Stromal cell of bone marrow (primary cell): ENCODE results near the gene TPTE.
"Not testable (repeated sequence)": the region's sequence is repeated elsewhere in the genome, so short reads cannot be mapped to it uniquely, and the experiment has no call there.

ENCODE experiments used
- DNase-seq: peaks from one replicate; pipeline ENCODE4 v3.0.0-alpha.2; 2012; ENCODE audit warnings: low read depth

The TPTE gene

GRCh38 chr21:10521091-10521598, at the start of gene TPTE:
Gene TPTE (plus strand): TSS chr21:10521583. CDS start chr21:10538724, 17,141 bp downstream.
- DNase-seq: no peak

- DNase-seq: not testable (repeated sequence)
Measured at GRCh38 chr21:10471999-10472398, 49.4 kb upstream of the TPTE start.

GRCh38 chr21:10477794-10478193, 43.6 kb upstream of the TPTE start:
- not testable (repeated sequence) for DNase-seq

GRCh38 chr21:10479875-10480274, 41.5 kb upstream of the TPTE start:
- not testable (repeated sequence) for DNase-seq

- DNase-seq: not testable (repeated sequence)
Measured at GRCh38 chr21:10484864-10485263, 36.5 kb upstream of the TPTE start.

GRCh38 chr21:10490453-10490852, 30.9 kb upstream of the TPTE start:
- DNase-seq: not testable (repeated sequence)

- no peak for DNase-seq
Measured at GRCh38 chr21:10511116-10511515, 10.3 kb upstream of the TPTE start.

GRCh38 chr21:10516889-10517288, 4.5 kb upstream of the TPTE start:
- DNase-seq: not testable (repeated sequence)

GRCh38 chr21:10517904-10518303, 3.5 kb upstream of the TPTE start:
- DNase-seq: not testable (repeated sequence)

- DNase-seq: not testable (repeated sequence)
Measured at GRCh38 chr21:10521835-10522500, 585 bp downstream of the TPTE start.

GRCh38 chr21:10539956-10540355, 18.6 kb downstream of the TPTE start:
- DNase-seq: no peak

GRCh38 chr21:10544376-10544775, 23.0 kb downstream of the TPTE start:
- not testable (repeated sequence) for DNase-seq

- not testable (repeated sequence) for DNase-seq
Measured at GRCh38 chr21:10547868-10548267, 26.5 kb downstream of the TPTE start.

- DNase-seq: not testable (repeated sequence)
Measured at GRCh38 chr21:10548331-10548954, 27.1 kb downstream of the TPTE start.

GRCh38 chr21:10570803-10571202, 49.4 kb downstream of the TPTE start:
- DNase-seq: not testable (repeated sequence)

GRCh38 chr21:10574531-10575310, 53.3 kb downstream of the TPTE start:
- DNase-seq: not testable (repeated sequence)

- no peak for DNase-seq
Measured at GRCh38 chr21:10575311-10575667, 53.9 kb downstream of the TPTE start.

- DNase-seq: not testable (repeated sequence)
Measured at GRCh38 chr21:10578910-10579309, 57.5 kb downstream of the TPTE start.

- DNase-seq: not testable (repeated sequence)
Measured at GRCh38 chr21:10589115-10589514, 67.7 kb downstream of the TPTE start.

- not testable (repeated sequence) for DNase-seq
Measured at GRCh38 chr21:10607074-10607473, 85.7 kb downstream of the TPTE start.

GRCh38 chr21:10614285-10614684, 92.9 kb downstream of the TPTE start:
- DNase-seq: not testable (repeated sequence)

GRCh38 chr21:10616061-10616460, 94.7 kb downstream of the TPTE start:
- not testable (repeated sequence) for DNase-seq

GRCh38 chr21:10616535-10616934, 95.2 kb downstream of the TPTE start:
- DNase-seq: no peak
